IgD-negative memory B cell (primary cell): ENCODE data around the gene CST7. TPM values are rescaled to one million over a fixed set of nuclear protein-coding genes. Genes with fewer than 3 reads are reported as not detected.

ENCODE experiments used
- H3K27ac Mint-ChIP-seq, 3 donors: one replicate each; pipeline ENCODE4 v1.8.0; 2020 to 2022; ENCODE audit warnings: mild to moderate bottlenecking in 3 of 3, mixed read lengths in 3 of 3, moderate library complexity in 1 of 3
- H3K27me3 Mint-ChIP-seq: one replicate; pipeline ENCODE4 v1.8.0; 2021; ENCODE audit warnings: mixed read lengths
- H3K36me3 Mint-ChIP-seq: one replicate; pipeline ENCODE4 v1.8.0; 2020; ENCODE audit warnings: mild to moderate bottlenecking, mixed read lengths
- H3K4me1 Mint-ChIP-seq, 3 donors: one replicate each; pipeline ENCODE4 v1.8.0; 2020 to 2022; ENCODE audit warnings: mixed read lengths in 3 of 3, mild to moderate bottlenecking in 1 of 3
- H3K4me3 Mint-ChIP-seq, 4 donors: one replicate each; pipeline ENCODE4 v1.8.0; 2020 to 2022; ENCODE audit warnings: mild to moderate bottlenecking in 4 of 4, mixed read lengths in 4 of 4, moderate library complexity in 3 of 4
- H3K9me3 Mint-ChIP-seq, 3 donors: one replicate each; pipeline ENCODE4 v1.8.0; 2020 to 2021; ENCODE audit warnings: mixed read lengths in 3 of 3, mild to moderate bottlenecking in 1 of 3
- polyA plus RNA-seq: library from polyadenylated mRNA; unstranded; fragments of 300-500 nt; fragmentation: Illumina TruSeq; gene quantifications from one replicate; pipeline ENCODE4 v1.2.3, GENCODE V29; 2021

Gene CST7, protein sequence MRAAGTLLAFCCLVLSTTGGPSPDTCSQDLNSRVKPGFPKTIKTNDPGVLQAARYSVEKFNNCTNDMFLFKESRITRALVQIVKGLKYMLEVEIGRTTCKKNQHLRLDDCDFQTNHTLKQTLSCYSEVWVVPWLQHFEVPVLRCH
- 22.8 TPM for polyA plus RNA-seq

DNA sequence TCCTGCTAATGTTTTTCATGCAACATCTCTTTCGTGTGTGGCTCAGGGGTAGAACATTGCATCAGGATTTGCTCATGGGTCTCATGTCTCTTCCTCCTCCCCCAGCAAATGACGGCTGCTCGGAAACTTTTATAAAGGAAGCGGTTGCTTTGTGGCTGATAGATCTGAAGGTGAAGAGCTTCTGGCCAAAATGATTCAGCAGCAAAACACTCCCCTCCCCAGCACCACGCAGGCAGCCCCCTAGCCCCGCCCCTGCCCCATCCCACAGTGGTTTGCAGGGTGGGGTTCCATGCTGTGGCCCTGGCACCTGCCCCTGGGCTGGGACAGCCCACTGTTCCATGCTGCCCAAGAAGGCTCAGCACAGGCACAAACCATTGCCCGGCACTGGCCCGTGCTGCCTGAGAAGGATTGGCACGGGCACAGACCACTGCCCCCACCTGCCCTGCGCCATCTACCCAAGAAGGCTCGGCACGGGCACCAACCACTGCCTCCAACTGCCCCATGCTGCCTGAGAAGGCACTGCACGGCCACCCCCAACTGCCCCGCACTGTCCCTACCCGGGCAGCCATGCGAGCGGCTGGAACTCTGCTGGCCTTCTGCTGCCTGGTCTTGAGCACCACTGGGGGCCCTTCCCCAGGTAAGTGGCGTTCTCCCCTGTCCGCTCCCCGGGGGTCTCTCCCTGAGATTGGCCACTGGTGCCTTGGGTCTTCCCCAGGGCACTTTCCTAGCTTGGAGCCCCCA, at the start of gene CST7:
Gene CST7, plus strand, starts transcription at position 331 of the 741 bp plus-strand sequence. Its CDS starts 237 bp downstream, at position 568.
- peak within 1 kb of the TSS in 3 of 4 donors; percentile 3 to 80 (median 27) for H3K4me3 Mint-ChIP-seq
- H3K4me1 Mint-ChIP-seq = no peaks in the 10 kb centered on the region
- no peaks in the 10 kb centered on the region for H3K36me3 Mint-ChIP-seq
- peak within 1 kb of the TSS in 2 of 3 donors; percentile 11 to 58 for H3K27ac Mint-ChIP-seq
- peaks cover 4% of the 10 kb centered on the region for H3K27me3 Mint-ChIP-seq
- H3K9me3 Mint-ChIP-seq = peaks cover 12 to 27% (median 14%) of the 10 kb centered on the region in 3 donors

DNA sequence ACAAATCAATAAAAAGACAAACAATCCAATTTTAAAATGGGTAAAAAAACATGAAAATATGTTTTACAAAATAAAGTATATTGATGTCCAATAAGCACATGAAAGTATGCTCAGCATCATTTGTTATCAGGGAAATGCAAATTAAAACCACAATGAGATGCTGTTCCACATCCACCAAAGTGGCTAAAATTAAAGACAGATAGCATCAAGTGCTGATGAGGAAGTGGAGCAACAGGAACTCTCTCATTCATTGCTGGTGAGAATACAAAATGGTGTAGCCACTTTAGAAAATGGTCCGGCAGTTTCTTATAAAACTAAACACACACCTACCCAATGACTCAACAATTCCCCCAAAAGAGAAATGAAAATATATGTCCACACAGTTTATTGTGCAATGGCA, 42.3 kb upstream of the CST7 start:
- H3K9me3 Mint-ChIP-seq = peaks cover 5 to 13% (median 6%) of the 10 kb centered on the region in 3 donors
- no peak overlapping the region for H3K27ac Mint-ChIP-seq
- H3K27me3 Mint-ChIP-seq = peaks cover 2% of the 10 kb centered on the region
- H3K4me1 Mint-ChIP-seq = no peaks in the 10 kb centered on the region
- H3K4me3 Mint-ChIP-seq = no peak overlapping the region
- no peaks in the 10 kb centered on the region for H3K36me3 Mint-ChIP-seq

DNA sequence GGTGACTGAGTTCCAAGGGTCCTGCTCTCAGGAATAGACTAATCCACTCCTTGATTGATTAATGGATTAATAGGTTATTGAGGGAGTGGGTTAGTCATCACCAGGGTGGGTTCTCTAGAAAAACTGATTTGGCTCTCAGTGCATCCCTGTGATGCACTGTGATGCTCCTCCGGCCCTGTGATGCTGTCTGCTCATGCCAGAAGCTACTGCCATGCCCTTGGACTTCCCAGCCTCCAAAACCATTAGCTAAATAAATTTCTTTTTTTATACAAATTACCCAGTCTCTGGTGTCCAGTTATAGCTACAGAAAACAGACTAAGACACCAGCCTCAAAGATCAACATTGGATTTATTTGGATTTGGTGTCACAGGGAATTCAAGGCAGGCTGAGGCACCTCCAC, 40.4 kb upstream of the CST7 start:
- no peak overlapping the region for H3K27ac Mint-ChIP-seq
- peaks cover 5% of the 10 kb centered on the region for H3K27me3 Mint-ChIP-seq
- no peaks in the 10 kb centered on the region for H3K36me3 Mint-ChIP-seq
- no peak overlapping the region for H3K4me3 Mint-ChIP-seq
- peaks cover 5 to 12% (median 6%) of the 10 kb centered on the region in 3 donors for H3K9me3 Mint-ChIP-seq
- no peaks in the 10 kb centered on the region for H3K4me1 Mint-ChIP-seq

DNA sequence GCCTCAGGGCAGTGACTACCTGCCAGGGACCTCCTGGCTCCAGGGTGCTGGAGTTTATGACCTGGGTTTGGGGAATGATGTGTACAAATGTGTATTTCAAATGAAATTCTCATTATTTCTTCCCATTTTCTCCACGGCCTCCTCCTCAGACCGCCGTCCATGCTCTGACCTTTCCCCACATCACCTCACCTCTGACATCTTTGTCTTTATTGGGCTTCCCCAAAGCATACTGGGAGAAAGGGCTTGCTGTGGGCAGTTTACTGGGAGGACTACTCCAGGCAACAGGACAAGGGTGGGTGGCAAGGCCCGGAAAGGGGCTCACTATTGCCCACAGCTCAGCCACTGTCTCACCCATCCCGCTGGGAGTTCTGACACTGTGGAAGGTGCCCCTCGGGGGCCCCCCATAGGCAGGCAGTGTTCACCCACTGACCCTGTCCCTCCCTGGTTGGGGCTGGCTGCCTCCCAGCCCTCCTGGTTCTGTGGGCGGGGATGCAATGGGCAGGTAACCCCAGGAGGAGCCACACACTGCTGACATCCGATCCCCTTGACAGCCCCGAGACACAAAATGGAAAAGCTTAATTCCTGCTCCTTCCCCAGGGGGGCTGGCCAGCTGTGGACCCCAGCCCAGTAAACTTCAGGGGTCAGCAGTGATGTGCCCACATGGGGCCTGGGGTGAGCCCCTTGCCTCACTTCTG, 39.8 kb upstream of the CST7 start:
- Mint-ChIP-seq H3K9me3 (peaks cover 5 to 12% (median 6%) of the 10 kb centered on the region in 3 donors), H3K4me1 (no peaks in the 10 kb centered on the region), H3K27ac (no peak overlapping the region), H3K27me3 (peaks cover 5% of the 10 kb centered on the region), H3K4me3 (no peak overlapping the region), H3K36me3 (no peaks in the 10 kb centered on the region)

DNA sequence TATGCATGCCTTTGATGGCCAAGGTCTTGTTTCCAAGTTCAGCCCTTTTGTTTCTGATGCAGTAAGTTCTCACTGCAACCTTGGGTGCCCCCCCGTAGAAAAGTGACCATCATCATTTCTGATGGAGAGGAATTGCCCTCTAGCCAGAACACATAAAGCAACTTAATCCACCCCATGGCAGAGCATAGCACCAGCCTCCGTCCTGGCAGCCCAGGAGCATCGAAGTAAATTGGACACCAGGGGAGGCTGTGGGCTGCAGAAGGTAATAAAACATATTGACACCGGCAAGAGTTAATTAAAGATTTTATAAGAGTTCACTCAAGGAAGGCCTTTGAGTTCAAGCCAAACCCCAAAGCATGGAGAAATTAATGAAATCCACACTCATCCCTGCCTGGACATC, 39.2 kb upstream of the CST7 start:
- Mint-ChIP-seq H3K4me3 (peak overlapping the region in 1 of 4 donors; percentile 22), H3K27ac (no peak overlapping the region), H3K27me3 (peaks cover 5% of the 10 kb centered on the region), H3K9me3 (peaks cover 5 to 12% (median 6%) of the 10 kb centered on the region in 3 donors), H3K4me1 (no peaks in the 10 kb centered on the region), H3K36me3 (no peaks in the 10 kb centered on the region)

DNA sequence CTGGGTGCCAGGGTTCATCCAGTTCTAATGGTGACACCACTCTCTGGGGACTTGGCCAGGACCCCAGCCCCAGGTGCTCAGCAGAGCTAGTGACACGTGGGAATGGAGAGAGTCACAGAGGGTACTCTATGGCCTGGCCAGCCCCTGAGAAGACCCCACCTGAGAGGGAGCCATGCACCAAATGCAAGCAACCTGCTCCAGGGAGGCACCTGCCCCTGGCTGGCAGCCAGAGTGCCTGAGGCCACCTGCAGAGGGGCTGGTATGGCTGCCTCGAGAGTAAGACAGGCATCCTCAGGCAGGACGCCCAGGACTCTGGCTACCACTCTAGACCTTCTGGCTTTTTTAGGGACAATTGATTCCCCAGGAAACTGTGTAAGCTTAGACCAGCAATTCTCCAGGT, 38.6 kb upstream of the CST7 start:
- Mint-ChIP-seq H3K9me3 (peaks cover 5 to 12% (median 6%) of the 10 kb centered on the region in 3 donors), H3K27ac (no peak overlapping the region), H3K4me3 (no peak overlapping the region), H3K27me3 (peaks cover 5% of the 10 kb centered on the region), H3K4me1 (no peaks in the 10 kb centered on the region), H3K36me3 (no peaks in the 10 kb centered on the region)

DNA sequence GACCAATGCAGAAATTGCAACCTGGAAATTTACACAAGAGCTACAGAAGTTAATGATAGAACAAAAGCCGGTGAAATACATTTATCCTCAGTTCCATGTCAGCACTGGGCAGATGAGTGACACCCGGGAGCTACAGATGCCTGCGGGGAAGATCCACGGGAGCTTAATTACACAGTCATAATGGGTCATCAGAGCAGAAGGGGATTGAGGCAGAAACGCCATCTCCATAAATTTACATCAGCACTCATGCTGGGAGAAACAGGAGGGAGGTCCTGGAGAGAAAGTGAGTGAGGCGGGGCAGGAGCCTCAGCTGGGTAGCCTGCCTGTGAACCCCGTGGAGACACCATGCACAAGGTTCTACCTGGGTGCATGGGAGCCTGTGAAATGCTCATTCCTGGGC, 37.6 kb upstream of the CST7 start:
- Mint-ChIP-seq H3K27ac (peak overlapping the region in 1 of 3 donors; percentile 54), H3K9me3 (peaks cover 5 to 12% (median 6%) of the 10 kb centered on the region in 3 donors), H3K4me1 (no peaks in the 10 kb centered on the region), H3K36me3 (no peaks in the 10 kb centered on the region), H3K27me3 (peaks cover 5% of the 10 kb centered on the region), H3K4me3 (no peak overlapping the region)

DNA sequence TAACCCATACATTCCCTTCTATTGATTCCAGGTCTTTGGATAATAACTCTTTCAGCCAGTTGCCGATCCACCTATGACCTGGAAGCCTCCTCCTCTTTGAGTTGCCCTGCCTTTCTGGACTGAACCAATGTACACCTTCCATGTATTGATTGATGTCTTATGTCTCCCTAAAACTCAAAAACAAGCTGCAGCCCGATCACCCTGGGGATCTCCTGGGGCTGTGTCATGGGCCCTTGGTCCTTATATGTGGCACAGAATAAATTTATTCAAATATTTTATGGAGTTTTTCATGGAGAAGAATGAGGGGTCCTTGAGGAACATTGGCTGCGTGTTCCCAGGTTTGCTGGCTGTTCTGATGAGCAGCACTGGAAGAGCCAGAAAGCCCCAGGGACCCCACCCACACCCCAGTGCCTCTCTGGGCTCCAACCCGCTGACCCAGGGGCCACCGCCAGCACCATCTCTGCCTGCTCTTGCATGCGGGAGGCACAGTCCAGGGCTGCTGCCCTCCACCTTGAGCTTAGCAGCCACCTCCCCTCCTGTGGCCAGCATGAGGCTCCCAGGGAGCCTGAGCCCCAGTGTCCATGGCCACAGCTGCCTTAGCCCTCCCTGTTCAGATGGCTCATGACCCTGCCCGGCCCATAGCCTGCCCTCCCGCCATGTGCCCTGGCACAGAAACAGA, 36.5 kb upstream of the CST7 start:
- no peaks in the 10 kb centered on the region for H3K36me3 Mint-ChIP-seq

DNA sequence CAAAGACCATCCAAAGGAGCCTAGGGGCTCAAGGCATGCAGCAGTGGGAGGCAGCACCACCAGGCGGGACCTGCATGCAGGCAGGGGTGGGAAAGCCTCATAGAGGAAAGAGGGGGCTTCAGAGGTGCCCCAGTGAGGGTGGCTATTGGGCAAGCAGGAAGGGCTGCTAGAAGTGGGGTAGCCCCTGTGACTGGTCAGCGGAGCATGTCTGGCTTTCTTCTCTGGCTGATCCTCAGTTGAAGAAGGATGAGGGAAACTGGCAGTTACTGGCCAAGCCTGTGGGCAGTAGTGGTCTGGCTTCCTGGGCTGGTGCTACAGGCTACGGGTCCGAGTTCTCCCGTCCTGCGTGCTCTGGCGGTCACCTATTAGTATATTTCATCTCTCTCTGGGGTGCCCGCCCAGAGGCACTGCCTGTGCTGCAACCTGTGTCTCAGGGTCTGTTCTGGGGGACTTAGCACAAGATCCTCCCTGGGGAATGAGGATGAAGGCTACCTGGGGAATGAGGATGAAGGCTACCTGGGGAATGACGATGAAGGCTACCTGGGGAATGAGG, 35.9 kb upstream of the CST7 start:
- peaks cover 11% of the 10 kb centered on the region for H3K27me3 Mint-ChIP-seq
- H3K27ac Mint-ChIP-seq = no peak overlapping the region
- no peak overlapping the region for H3K4me3 Mint-ChIP-seq
- no peaks in the 10 kb centered on the region for H3K36me3 Mint-ChIP-seq
- no peaks in the 10 kb centered on the region for H3K9me3 Mint-ChIP-seq
- no peaks in the 10 kb centered on the region for H3K4me1 Mint-ChIP-seq

More for the DNA sequence above, 36.5 kb upstream of the CST7 start:
- Mint-ChIP-seq H3K9me3 (peaks cover 0 to 6% (median 0%) of the 10 kb centered on the region in 3 donors), H3K27me3 (peaks cover 9% of the 10 kb centered on the region), H3K4me1 (no peaks in the 10 kb centered on the region), H3K4me3 (no peak overlapping the region), H3K27ac (peak overlapping the region in 1 of 3 donors; percentile 24)

DNA sequence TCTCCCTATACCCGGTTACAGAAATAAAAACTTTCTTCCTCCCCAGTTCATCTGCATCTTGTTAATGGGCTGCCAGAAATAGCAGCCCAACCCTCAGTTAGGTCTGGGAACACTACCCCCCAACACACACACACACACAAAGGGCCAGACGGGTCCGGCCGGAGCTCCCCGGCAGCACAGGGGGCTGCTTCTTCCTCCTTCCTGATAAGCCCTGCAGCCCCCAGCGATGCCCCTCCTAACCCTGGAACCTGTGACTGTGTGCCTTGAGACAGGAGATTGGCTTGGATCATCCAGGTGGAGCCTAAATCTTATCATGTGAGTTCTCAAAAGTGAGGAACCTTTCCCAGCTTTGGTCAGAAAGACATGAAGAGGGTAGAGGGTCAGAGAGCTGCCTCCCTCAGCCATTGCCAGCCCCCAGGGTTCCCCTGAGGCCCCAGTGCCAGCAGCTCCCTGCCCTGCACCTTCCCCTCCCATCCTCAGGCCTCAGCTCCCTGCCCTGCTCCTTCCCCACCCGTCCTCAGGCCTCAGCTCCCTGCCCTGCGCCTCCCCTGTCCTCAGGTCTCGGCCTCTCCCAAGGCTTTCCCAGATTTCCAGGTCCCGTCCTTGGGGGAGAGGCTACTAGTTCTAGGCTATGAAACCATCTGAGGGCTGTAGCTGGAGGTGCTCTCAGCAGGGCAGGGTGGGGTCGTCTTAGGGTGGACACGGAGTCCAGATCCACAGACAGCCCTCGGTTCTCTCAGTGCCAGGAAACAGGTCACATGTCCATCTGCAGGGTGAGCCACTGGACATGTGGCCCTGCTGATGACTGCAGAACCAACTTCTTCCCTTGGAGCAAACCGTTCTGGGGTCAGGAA, 34.5 kb upstream of the CST7 start:
- Mint-ChIP-seq H3K9me3 (no peaks in the 10 kb centered on the region), H3K36me3 (no peaks in the 10 kb centered on the region), H3K27me3 (peaks cover 18% of the 10 kb centered on the region), H3K4me3 (no peak overlapping the region), H3K4me1 (peaks cover 0 to 3% (median 2%) of the 10 kb centered on the region in 3 donors), H3K27ac (no peak overlapping the region)

DNA sequence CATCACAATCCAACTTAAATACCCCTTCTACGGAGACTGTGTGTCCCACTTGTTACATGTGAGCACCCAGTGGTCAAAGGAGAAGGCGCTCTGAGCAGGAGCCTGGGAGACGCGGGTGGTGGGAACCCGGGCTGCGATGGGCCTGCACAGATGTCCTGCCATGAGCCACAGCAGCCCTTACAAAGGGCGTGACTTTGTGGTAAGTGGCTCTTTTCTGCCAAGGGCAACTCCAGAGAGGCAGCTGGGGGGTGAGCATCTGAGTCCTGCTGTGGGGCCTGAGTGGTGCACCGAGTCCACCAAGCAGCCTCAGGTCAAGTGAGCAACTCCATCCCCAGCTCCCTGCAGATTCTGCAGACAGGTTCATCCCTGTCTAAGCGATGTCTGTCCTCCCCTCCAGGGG, 33.6 kb upstream of the CST7 start:
- Mint-ChIP-seq H3K4me1 (peaks cover 0 to 4% (median 2%) of the 10 kb centered on the region in 3 donors), H3K27ac (no peak overlapping the region), H3K9me3 (no peaks in the 10 kb centered on the region), H3K4me3 (no peak overlapping the region), H3K36me3 (no peaks in the 10 kb centered on the region), H3K27me3 (peaks cover 20% of the 10 kb centered on the region)

DNA sequence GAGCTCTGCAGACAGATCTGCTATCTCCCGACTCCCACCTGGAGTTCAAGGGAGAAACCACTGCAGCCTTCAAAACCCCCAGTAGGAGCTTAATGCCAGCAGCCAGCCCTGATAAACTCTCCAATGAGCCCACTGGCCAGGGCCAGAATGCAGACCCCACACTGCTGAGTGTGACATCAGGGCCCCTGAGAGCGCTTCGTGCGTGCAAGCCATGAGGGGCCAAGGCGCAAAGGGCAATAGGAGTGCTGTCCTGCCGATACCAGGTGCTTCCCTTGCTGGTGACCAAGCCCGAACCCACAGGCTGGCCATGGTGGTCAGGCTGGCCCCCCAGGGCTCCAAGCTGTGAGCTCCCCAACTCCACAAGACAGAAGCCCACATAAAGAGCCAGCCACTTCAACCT, 33.2 kb upstream of the CST7 start:
- H3K4me1 Mint-ChIP-seq = peaks cover 0 to 4% (median 2%) of the 10 kb centered on the region in 3 donors
- H3K36me3 Mint-ChIP-seq = no peaks in the 10 kb centered on the region
- peaks cover 22% of the 10 kb centered on the region for H3K27me3 Mint-ChIP-seq
- H3K4me3 Mint-ChIP-seq = peak overlapping the region in 1 of 4 donors; percentile 41
- no peaks in the 10 kb centered on the region for H3K9me3 Mint-ChIP-seq
- H3K27ac Mint-ChIP-seq = no peak overlapping the region

DNA sequence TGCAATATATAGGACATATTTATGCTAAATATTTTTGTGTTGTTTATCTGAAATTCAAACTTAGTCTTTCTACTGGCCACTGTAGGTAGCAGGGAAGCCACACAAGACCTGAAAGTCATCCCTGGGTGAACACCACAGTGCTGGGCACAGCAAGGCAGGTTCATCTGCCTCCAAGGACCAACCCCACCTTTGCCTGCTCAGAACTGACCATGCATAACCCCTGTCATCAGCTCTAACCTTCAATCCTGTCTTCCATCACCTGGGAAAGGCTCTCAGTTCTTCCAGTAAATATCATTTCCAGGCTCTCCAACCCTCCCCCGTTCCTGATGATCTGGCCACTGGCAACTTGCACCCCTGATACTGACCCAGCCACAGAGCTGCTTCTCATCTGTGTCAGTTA, 32.7 kb upstream of the CST7 start:
- Mint-ChIP-seq H3K4me1 (peaks cover 0 to 4% (median 2%) of the 10 kb centered on the region in 3 donors), H3K27me3 (peaks cover 20% of the 10 kb centered on the region), H3K27ac (no peak overlapping the region), H3K4me3 (no peak overlapping the region), H3K36me3 (no peaks in the 10 kb centered on the region), H3K9me3 (peaks cover 0 to 3% (median 0%) of the 10 kb centered on the region in 3 donors)

DNA sequence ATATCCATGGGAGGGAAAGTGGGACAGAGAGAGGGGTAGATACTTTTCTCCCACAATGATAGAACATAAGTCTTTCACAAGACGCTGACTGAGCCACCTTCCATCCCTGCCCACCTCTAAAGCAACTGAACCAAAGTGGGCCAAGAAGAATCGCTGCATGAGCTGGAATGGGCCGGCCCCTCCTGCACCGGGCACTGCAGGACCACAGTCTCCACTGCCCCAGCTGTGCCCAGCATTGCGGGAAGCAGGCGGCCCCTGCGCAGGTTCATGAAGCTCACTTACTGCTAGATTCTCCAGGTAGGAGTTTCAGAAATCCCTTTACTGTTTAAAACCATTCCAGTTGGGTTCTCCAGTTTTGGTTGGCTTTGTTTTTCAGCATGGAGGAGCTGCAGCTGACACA, 32.0 kb upstream of the CST7 start:
- H3K36me3 Mint-ChIP-seq = no peaks in the 10 kb centered on the region
- no peak overlapping the region for H3K27ac Mint-ChIP-seq
- peaks cover 0 to 4% (median 0%) of the 10 kb centered on the region in 3 donors for H3K9me3 Mint-ChIP-seq
- H3K4me3 Mint-ChIP-seq = no peak overlapping the region
- peaks cover 0 to 4% (median 2%) of the 10 kb centered on the region in 3 donors for H3K4me1 Mint-ChIP-seq
- H3K27me3 Mint-ChIP-seq = peaks cover 22% of the 10 kb centered on the region
